ENCODE results near the gene MAP3K7CL.

- TF ChIP-seq POLR2A (IDR thresholded peaks at IDR 0.05): no peak
- no peak for TF ChIP-seq CTCF (IDR thresholded peaks at IDR 0.05)
Measured at GRCh38 chr21:29186246-29186645, 55.8 kb downstream of the MAP3K7CL start.

Measured in Peyer's patch (tissue), 4 donors.